HG03378 (cell line): Measurements from ENCODE around the gene FCN2.
A peak's percentile ranks its signal among the peaks of the same experiment; 100 is the strongest.
"Not testable (repeated sequence)": the region's sequence is repeated elsewhere in the genome, so short reads cannot be mapped to it uniquely, and the experiment has no call there.

Experiments
- ATAC-seq: cut with Tn5 transposase; IDR thresholded peaks from one replicate; pipeline ENCODE4 v1.9.1; 2021; ENCODE audit warnings: mild to moderate bottlenecking, moderate library complexity; ENCODE audit not compliant: unreplicated experiment

The FCN2 gene

DNA sequence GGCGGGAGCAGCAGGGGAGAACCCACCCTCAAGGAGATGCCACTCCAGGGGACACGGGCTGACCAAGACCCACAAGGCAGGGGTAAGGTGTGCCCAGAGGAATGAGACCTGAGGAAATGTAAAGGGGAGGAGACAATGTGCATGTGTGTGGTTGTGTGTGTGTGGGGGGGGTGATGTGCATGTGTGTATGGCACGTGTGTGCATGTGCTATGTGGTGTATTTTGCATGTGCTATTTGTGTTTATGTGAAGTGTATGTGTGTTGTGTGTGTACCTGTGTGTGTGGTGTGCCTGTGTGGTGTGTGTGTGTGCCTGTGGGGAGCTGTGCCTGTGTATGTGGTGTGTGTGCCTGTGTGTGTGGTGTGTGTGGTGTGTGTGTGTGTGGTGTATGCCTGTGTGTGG lies 33.5 kb upstream of the FCN2 start:
- no peak for ATAC-seq

- no peak for ATAC-seq
These were observed 32.7 kb upstream of the FCN2 start for GRCh38 chr9:134847752-134848432.

DNA sequence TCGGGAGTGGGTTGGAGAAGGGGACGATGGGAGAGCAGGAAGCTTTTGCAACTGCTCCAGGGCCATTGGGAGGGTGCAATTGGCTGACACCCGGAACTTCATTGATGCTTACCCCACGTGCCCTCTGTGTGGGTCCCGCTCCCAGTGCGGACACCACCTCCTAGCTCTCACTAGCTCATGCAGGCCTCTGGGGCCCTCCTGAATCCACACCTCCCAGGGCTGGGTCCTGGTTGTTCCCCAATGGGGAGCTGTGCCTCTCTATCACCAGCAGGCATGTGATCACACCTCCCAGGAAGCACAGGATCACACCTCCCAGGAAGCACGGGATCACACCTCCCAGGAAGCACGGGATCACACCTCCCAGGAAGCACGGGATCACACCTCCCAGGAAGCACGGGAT lies 32.1 kb upstream of the FCN2 start:
- ATAC-seq, result no peak

- no peak for ATAC-seq
These were observed 30.0 kb upstream of the FCN2 start for GRCh38 chr9:134850611-134851010.

- ATAC-seq, result no peak
These were observed 29.6 kb upstream of the FCN2 start for GRCh38 chr9:134851020-134851419.

DNA sequence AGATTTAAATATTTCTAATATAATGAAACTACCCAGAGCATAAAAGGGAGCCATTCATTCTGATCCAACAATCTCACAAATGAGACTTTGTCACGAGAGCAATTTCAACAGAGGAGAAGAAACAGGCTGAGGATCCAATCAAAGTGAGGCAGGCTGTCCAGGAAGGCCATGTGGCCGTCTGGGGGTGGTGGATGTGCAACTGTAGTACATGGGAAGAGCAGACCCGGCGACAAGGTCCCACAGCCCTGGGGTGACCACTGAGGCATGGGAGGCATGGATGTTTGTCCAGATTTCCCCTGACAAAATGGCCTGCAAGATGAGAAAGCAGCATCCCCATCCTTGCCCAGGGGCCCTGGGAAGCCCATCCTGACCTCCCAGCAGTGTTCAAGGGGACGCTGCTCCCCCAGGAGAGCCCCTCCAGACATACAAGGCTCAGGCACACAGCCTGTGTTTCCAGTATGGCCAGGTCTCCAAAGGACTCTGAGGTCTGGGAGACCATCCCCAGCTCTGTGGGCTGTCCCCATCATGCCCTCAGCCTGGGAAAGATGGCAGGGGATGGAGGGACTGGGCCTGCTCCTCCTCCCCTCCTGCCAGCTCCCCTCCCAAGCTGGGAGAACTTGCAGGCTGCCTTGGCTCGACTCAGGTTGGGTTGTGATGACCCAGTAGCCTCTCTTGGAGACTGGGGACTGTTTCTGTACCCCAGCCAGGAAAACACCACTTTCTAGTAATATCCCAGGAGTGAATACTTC lies 27.5 kb upstream of the FCN2 start:
- no peak for ATAC-seq

DNA sequence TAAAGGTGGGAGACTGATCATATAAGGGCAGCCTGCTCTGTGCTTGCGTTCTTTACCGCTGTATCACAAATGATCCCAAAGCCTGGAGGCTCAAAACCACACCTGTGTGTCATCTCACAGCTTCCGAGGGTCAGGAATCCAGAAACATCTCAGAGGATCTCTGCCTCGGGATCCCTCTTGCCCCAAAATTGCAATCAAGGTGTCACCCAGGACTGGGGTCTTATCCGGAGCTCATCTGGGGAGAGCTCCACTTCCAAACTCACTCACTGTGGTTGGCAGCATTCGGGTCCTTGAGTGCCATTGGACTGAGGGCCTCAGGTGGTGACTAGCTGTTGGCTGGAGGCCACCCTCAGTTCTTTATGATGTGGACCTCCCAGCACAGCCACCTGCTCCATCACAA lies 26.7 kb upstream of the FCN2 start:
- no peak for ATAC-seq

- ATAC-seq, result no peak
These were observed 26.0 kb upstream of the FCN2 start for GRCh38 chr9:134854541-134854981.

- no peak for ATAC-seq
These were observed 25.2 kb upstream of the FCN2 start for GRCh38 chr9:134855231-134855899.

- ATAC-seq, result no peak
These were observed 24.7 kb upstream of the FCN2 start for GRCh38 chr9:134855900-134856377.

DNA sequence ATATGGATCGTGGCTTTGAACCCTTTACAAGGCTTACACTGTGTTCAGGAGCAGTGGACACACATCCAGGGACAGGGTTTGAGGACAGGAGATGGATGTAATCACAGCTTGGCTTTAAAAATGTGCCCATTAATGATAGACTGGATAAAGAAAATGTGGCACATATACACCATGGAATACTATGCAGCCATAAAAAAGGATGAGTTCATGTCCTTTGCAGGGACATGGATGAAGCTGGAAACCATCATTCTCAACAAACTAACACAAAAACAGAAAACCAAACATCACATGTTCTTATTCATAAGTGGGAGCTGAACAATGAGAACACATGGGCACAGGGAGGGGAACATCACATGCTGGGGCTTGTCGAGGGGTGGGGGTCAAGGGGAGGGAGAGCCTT lies 23.2 kb upstream of the FCN2 start:
- ATAC-seq, result not testable (repeated sequence)

GRCh38 chr9:134858051-134858841 lies 22.4 kb upstream of the FCN2 start:
- ATAC-seq, result peak; percentile 64

GRCh38 chr9:134860510-134860909 lies 20.1 kb upstream of the FCN2 start:
- ATAC-seq, result no peak

DNA sequence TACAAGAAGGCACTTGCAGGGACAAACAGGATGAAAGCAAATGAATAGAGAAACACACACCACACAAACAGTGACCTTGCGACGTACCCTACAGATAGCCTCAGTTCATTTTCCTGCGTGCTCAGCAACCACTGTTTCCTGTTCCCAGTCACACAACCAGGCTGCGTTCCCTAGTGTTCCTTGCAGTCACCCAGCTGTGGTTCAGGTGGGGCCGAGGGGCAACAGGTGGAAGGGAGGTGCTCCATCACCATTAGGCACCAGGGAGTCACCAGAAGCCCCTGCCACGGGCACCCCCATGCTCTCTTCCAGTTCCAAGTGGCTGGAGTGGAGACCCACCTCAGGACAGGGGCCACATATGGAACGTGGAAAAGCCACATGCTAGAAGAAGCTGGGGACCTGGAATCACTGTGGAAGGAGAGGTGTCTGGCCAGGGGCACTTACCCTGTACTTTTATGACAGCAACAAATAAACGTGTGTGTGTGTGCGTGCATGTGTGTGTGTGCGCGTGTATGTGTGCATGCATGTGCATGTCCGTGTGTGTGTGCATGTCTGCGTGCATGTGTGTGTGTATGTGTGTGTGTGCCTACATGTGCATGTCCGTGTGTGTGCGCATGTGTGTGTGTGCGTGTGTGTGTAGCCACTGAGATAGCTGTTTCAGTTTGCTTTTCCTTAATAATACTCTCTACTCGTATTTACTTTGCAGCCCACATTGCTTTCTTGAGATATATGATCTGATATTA lies 18.8 kb upstream of the FCN2 start:
- ATAC-seq, result no peak

GRCh38 chr9:134863306-134863902 lies 17.2 kb upstream of the FCN2 start:
- no peak for ATAC-seq

GRCh38 chr9:134863941-134864820 lies 16.4 kb upstream of the FCN2 start:
- ATAC-seq, result no peak

DNA sequence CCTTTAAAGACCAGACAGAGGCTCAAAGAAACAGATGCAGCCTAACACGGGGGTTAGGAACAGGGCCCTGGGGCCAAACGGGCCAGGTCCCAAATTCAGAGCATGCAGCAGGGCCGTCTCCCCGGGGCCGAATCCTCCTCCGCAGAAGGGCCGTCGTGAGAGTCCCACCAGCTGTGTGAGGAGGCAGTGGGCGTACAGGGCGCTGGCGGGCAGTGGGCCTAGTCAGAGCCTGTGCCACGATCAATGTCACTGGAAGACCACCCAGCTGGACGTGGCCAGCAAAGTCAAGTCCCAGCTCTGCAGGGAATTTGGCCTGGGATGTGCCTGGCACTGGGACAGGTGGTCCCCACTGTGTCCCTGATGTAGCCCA lies 15.8 kb upstream of the FCN2 start:
- no peak for ATAC-seq

DNA sequence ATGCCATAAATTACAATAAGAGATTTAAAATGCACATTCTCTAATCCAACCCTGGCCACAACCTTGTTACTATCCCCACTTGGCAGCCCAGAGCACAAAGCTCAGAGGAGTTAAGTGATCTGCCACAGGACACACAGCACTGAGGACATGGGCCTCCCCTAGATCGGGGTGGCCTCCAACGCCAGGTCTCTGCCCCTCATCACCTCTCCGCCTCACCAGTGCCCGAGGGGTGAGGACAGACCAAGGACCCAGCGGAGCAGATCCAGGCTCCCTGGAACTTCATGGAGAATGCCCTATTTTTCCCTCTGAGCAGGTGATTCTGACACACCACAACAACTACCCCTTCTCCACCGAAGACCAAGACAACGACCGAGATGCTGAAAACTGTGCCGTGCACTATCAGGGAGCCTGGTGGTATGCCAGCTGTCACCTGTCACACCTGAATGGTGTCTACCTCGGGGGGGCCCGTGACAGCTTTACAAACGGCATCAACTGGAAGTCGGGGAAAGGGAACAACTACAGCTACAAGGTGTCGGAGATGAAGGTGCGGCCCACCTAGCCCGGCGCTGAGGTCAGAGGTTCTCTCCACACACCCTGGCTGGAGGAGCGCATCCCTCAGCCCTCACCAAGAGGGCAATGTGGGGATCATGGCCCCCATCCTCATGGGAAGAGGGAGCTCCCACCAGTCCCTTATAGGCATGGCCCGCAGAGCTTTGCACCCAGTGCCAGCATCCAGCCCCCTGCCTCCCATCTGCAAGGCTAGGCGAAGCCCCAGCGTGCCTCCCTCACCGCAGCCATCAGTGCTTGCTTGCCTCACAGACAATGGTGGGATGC lies 12.5 kb upstream of the FCN2 start:
- ATAC-seq, result no peak
